Measurements from ENCODE around the gene MED9.

DNA sequence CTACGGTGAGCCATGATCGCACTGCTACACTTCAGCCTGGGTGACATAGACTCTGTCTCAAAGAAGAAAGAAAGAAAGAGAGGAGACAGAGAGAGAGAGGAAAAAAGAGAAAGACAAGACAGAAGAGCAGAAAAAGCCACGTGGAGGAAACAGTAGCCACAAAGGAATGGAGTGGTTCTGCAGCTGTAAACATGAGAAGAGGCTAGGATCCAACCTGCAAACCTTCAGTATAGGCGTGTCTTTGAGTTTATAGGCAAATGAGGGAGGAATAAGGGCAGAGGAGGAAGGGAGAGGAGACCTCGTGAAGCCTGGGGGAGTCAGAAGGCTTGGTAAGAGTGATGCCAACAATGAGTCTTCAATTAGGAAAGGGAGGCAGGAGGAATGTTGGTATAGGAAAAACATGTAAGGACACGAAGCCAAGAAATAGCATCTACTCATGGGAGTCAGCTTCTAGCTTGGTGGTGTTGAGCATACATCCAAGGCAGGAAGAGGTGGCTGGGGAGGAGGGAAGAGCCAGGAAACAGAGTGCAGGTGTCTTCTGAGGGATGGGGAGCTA is 3.9 kb downstream of the MED9 start:
- TF ChIP-seq, protein P1, sequence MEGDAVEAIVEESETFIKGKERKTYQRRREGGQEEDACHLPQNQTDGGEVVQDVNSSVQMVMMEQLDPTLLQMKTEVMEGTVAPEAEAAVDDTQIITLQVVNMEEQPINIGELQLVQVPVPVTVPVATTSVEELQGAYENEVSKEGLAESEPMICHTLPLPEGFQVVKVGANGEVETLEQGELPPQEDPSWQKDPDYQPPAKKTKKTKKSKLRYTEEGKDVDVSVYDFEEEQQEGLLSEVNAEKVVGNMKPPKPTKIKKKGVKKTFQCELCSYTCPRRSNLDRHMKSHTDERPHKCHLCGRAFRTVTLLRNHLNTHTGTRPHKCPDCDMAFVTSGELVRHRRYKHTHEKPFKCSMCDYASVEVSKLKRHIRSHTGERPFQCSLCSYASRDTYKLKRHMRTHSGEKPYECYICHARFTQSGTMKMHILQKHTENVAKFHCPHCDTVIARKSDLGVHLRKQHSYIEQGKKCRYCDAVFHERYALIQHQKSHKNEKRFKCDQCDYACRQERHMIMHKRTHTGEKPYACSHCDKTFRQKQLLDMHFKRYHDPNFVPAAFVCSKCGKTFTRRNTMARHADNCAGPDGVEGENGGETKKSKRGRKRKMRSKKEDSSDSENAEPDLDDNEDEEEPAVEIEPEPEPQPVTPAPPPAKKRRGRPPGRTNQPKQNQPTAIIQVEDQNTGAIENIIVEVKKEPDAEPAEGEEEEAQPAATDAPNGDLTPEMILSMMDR (conservative IDR thresholded peaks at IDR 0.05; ENCODE audit: low read depth, low read length): no peak
- TF ChIP-seq POLR2A (IDR thresholded peaks at IDR 0.05; ENCODE audit: low read depth, low read length): no peak
